ENCODE measurements around the gene LYPD1.

LYPD1 gene

DNA sequence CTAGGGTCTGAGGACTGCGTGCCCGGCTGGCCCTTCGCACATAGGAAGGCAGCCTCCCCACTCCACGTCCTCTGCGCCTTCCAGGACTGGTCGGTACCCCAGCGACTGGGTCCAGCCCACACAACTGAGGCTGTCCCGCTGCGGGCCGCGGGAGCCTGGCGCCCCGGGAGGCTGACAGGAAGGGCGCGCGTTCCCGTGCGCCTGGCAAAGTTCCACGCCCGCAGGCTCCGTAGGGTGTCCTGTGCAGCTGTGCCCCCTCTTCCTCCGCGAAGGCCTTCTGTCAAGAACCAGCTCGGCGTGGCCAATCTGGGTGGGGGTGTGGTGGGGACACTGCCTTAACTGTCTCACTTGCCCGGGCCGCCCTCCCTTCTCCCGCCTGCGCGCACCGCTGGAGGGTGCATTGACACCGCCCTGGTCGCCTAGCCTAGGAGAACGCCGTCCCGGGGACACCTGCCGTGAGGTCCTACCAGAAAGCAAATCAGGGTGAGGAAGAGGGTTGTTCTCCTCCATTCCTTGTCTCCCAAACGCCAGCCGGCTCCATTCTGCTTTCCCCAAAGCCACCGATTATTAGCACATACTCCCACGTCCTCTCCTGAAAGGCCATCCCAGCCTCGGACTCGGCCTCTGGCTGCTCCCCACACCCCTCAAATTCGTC, 618 bp upstream of the LYPD1 start:
- DNase-seq, result no peak
- H3K27ac ChIP-seq, result no peak overlapping the region
- H3K4me3 ChIP-seq (ENCODE audit: low read depth, low read length), result no peak overlapping the region
- TF ChIP-seq, protein P1, sequence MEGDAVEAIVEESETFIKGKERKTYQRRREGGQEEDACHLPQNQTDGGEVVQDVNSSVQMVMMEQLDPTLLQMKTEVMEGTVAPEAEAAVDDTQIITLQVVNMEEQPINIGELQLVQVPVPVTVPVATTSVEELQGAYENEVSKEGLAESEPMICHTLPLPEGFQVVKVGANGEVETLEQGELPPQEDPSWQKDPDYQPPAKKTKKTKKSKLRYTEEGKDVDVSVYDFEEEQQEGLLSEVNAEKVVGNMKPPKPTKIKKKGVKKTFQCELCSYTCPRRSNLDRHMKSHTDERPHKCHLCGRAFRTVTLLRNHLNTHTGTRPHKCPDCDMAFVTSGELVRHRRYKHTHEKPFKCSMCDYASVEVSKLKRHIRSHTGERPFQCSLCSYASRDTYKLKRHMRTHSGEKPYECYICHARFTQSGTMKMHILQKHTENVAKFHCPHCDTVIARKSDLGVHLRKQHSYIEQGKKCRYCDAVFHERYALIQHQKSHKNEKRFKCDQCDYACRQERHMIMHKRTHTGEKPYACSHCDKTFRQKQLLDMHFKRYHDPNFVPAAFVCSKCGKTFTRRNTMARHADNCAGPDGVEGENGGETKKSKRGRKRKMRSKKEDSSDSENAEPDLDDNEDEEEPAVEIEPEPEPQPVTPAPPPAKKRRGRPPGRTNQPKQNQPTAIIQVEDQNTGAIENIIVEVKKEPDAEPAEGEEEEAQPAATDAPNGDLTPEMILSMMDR (IDR thresholded peaks at IDR 0.05; ENCODE audit: low read depth, low read length), result no peak
- peaks cover 21% of the 10 kb centered on the region for H3K27me3 ChIP-seq (ENCODE audit: insufficient read depth, low read depth, severe bottlenecking)
- H3K36me3 ChIP-seq, result no peaks in the 10 kb centered on the region
- H3K9me3 ChIP-seq (ENCODE audit: severe bottlenecking), result no peaks in the 10 kb centered on the region

DNA sequence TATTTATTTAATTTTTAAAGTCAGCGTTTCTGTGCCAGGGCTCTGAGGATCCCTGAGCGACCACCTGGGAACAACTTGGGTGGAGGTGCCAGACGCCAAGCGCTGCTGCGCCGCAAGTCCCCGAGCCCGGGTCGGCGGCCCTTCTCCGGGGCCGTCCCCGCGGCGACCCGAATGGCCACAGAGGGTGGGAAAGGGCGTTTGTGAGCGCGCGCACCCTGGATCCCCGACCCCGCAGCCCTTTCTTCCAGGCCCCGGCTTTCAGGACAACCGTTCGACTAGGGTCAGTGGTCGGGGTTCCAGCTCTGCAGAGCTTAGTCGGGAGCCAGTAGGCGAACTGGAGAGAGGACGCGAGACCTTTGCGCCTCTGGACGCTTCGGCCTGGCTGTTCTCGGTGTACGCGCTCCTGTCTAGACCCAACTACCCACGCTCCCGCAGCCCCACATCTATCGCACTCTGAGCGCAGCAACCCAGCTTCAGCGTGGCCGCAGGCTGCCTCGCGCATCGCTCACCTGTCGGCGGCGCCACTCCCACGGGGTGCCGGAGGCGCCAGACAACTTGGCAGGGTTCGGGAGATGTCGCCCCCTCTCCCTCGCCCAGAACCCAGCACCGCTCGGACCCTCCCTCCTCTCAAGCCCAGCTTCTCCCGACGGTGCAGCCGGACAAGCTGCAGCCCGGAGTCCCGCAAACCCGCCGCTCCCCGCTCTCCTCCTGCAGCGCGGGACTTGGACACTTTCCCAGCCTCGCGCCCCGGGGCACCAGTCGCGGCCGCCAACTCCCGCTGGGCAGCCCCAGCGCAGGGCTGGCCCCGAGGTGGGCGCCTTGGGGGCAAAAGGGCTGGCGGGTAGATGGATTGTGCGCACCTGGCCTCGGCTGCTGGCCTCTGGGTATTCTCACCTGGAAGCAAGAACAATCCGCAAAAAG, 758 bp downstream of the LYPD1 start:
- TF ChIP-seq, protein P1 (IDR thresholded peaks at IDR 0.05; ENCODE audit: low read depth, low read length), result peak; percentile 84
- H3K4me3 ChIP-seq (ENCODE audit: low read depth, low read length), result peak overlapping the region; percentile 48

DNA sequence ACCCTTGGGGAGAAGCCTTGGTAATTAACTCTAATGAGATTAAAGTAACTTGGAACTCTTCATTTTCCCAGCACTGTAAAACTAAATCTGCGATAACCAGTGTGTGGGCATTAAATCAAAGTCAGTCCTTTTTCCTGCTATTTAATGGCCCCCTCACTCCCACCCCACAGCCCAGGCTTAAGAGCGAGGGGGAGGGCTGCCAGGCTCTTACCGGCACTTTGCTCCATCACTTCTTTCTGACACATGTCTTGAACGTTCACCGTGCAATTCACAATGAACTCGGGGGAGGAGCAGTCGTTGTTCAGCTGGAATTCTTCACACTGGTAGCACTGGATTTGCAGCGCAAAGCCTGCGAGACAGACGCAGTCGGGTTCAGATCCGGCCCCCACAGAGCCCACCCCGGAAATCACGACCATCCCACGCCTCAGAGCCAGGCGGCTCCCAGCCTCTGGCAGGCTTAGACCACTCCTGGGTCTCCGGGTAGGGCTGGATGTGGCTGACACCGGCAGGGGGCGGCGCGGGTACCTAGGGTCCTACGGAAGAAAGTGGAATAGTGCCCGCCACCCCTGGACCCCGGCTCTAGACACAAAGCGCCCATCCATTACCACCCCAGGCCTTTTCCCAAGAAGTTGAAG, 1.7 kb downstream of the LYPD1 start:
- peak; percentile 65 for DNase-seq
- peaks cover 21% of the 10 kb centered on the region for H3K27me3 ChIP-seq (ENCODE audit: insufficient read depth, low read depth, severe bottlenecking)

More for the DNA sequence above, 758 bp downstream of the LYPD1 start:
- Histone ChIP-seq H3K9me3 (ENCODE audit: severe bottlenecking) (no peaks in the 10 kb centered on the region), H3K27ac (no peak overlapping the region), H3K27me3 (ENCODE audit: insufficient read depth, low read depth, severe bottlenecking) (peaks cover 21% of the 10 kb centered on the region), H3K36me3 (no peaks in the 10 kb centered on the region)
- DNase-seq, result peak; percentile 44

DNA sequence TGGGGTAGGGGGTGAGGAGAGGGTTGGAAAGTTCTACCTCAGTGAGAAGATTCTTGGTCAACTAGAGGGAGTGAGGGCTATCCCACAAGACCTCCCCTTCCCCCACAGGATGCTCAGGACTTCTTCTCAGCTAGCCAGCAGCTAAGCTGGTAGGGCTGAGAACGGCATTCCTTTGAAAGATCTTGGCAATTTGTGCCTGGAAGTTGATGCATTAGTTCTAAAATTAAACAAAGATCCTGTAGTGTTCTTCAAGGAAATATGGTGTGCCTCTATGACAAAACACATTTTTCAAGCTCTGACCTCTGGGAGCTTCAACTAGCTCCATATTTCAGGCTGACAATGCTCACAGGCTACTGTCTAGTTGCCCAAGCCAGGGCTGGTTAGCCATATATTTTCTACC, 2.3 kb downstream of the LYPD1 start:
- no peak for DNase-seq
- Histone ChIP-seq H3K9me3 (ENCODE audit: severe bottlenecking) (no peaks in the 10 kb centered on the region), H3K27ac (no peak overlapping the region), H3K36me3 (no peaks in the 10 kb centered on the region), H3K27me3 (ENCODE audit: insufficient read depth, low read depth, severe bottlenecking) (peaks cover 21% of the 10 kb centered on the region), H3K4me3 (ENCODE audit: low read depth, low read length) (no peak overlapping the region)
- TF ChIP-seq, protein P1 (IDR thresholded peaks at IDR 0.05; ENCODE audit: low read depth, low read length), result no peak

More for the DNA sequence above, 1.7 kb downstream of the LYPD1 start:
- no peaks in the 10 kb centered on the region for H3K36me3 ChIP-seq
- TF ChIP-seq, protein P1 (IDR thresholded peaks at IDR 0.05; ENCODE audit: low read depth, low read length), result peak; percentile 55
- H3K27ac ChIP-seq, result no peak overlapping the region
- H3K9me3 ChIP-seq (ENCODE audit: severe bottlenecking), result no peaks in the 10 kb centered on the region
- peak overlapping the region; percentile 48 for H3K4me3 ChIP-seq (ENCODE audit: low read depth, low read length)

DNA sequence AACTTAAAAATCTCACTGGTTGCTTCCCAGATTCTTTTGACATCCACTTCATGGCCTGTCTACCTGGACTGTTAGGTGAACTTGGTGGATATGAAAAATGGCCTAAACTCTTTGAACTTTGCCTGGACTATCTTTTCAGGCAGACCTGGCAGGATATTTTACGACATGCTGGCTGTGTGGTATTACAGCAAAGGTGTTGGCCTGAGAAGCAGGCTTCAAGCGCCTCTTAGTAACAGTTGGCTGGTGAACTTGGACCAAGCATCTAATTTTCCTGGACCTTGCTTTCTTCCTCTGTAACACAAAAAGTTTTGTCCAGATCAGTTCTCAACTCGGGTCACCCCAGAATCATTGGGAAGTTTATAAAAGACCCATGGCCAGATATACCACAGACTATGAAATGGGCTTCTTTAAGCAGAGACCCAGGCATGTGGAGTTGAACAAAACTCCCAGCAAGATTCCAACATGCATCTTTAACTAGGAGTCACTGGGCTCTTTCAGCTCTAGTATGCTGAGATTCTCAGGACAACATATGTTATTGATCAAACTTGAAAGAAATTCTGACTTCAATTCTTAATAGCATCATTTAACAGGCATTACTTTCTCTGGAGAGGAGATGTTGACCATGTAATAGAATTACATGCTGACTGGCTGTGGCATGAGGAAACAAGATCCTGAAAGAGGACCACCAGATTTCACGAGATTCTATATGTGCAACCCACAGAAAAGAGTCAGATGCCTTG, 4.4 kb downstream of the LYPD1 start:
- Histone ChIP-seq H3K9me3 (ENCODE audit: severe bottlenecking) (no peaks in the 10 kb centered on the region), H3K27ac (no peak overlapping the region), H3K36me3 (no peaks in the 10 kb centered on the region), H3K27me3 (ENCODE audit: insufficient read depth, low read depth, severe bottlenecking) (peaks cover 21% of the 10 kb centered on the region), H3K4me3 (ENCODE audit: low read depth, low read length) (no peak overlapping the region)
- TF ChIP-seq, protein P1 (IDR thresholded peaks at IDR 0.05; ENCODE audit: low read depth, low read length), result no peak
- DNase-seq, result no peak
